GM19328 (cell line): ENCODE measurements around the gene RTN4R.
"Not testable (repeated sequence)": the region's sequence is repeated elsewhere in the genome, so short reads cannot be mapped to it uniquely, and the experiment has no call there.

Experiments used
- ATAC-seq: cut with Tn5 transposase; IDR thresholded peaks from one replicate; pipeline ENCODE4 v1.9.1; 2021; ENCODE audit warnings: mild to moderate bottlenecking, moderate library complexity; ENCODE audit not compliant: unreplicated experiment

RTN4R gene

GRCh38 chr22:20305894-20306645, 38.0 kb upstream of the RTN4R start:
- no peak for ATAC-seq

DNA sequence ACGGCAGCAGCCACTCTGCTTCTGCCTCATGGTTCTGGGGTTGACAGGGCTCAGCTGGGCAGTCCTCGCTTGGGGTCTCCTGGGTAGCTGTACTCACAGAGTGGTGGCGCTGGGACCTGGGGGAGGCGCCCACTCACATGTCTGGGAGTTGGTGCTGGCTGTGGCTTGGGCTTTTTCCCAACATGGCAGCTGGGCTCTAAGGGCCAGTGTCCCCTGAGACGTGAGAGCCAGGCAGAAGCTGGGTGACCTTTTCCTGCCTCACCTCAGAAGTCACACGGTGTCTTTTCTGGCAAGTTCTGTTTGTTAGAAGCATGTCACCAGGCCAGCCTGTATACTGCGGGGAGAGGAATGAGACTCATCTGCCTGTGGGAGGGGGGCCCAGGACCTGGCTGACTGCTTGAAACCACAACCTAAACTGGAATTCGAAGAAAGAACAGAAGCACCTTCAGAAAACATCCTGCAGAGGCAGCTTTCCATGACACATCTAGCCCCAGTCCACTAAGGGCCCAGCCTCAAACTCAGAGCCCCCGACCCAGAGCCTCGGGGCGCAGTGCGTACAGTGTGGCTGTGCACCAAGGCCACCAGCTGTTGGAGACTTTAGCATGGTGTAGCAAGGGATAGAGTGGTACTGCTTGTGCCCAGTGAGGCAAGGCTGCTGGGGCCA, 37.2 kb upstream of the RTN4R start:
- ATAC-seq: not testable (repeated sequence)

- no peak for ATAC-seq
These were observed 36.5 kb upstream of the RTN4R start for GRCh38 chr22:20304646-20305045.

DNA sequence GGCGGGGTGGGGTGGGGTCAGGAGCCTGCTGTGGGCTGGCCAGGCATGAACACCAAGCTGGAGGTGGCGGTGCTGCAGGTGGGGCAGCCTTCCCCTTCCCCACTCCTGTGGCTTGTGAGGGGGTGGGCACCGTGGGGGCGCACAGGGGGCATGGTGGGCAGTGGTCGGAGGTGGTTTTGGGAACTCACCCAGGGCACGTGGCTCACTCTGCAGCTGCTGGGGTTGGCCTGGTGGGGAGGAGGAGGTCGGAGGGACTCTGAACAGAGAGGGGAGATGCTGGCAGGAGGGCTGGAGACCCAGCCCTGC, 35.1 kb upstream of the RTN4R start:
- ATAC-seq: not testable (repeated sequence)

DNA sequence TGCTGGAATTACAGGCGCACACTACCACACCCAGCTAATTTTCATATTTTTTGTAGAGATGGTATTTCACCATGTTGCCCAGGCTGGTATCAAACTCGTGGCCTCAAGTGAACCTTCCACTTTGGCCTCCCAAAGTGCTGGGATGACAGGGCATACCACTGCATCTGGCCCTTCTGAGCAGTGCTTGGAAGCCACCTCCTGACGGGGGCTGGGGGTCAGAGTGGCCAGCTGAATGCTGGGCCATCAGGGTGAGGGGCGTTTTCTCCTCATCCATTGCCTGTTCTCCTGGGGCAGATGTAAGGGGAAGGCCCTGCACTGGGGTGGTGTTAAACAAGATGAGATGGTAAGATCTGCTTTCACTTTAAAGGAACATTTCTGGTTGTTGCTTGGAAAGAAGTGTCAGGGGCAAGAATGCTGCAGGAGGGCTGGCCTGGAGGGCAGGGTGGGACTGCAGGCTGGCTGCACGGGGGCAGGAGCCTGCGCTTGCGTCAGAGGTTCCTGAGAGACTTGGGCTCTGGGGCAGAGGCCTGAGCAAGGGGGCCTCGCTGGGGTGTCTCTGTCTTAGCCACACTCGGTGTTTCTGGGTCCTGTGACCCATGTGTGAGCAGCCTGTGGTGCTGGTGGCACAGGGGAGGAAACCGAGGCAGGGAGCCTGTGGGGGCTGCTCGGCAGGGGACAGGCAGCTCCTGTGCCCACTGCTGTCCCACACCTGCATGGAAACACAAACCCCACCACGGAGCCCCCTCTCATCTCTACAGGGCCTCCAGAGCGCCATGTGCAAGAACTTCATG, 34.5 kb upstream of the RTN4R start:
- ATAC-seq: no peak

DNA sequence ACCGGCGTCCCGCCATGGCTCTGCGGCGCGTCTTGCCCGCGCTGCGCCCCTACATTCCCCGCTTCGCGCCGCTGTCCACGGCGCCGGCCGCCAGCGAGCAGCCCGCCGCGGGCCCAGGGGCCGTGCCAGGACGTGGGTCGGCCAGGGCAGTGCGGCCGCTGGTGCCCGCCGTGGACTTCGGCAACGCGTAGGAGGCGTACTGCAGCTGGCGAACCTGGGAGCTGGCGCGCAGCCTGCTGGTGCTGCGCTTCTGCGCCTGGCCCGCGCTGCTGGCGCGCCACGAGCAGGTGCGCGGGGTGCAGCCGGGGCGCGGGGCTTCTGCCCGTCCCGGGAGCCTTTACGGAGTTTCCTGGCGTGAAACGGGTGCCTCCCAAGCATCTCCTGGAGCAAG, 31.6 kb upstream of the RTN4R start:
- no peak for ATAC-seq

DNA sequence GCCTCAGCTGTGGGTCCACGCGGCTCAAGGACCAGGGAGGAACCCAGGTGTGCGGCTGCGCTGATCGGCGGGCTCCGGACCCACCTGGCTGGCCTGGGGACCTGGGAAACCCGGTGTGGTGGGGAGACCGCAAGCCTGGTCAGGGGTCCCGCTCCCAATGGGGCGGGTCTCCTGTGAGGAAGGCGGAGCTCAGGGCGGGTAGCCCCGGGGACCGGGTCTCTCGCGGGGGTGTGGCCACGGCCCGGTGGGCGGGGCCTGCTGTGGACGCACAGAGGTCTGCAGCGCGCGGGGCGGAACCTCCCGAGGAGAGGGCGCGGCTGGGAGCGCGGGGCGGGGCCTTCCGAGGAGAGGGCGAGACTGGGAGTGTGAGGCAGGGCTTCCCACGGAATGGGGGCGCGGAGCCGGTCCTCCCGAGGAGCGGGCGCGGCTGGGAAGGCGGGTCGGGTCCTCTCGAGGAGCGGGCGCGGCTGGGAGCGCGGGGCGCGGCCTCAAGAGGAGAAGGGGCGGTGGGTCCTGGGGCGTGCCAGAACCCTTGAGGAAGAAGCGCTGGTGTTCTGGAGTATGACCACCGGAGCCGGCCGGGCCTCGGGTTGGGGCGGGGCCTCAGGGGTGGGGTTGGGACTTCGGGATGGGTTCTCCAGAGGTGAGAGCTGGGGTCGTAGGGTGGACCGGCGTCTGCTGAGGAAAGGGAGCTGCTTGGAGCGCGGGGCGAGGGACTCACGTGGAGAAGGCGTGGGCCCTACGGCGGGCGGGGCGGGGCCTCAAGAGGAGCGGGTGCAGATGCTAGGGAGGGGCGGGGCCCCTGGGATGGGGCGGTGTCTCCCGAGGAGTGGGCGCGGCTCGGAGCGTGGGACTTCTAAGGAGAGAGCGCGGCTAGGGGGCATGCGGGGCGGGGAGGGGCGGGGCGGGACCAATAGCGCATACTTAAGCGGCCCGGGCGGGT, 31.0 kb upstream of the RTN4R start:
- no peak for ATAC-seq

- no peak for ATAC-seq
These were observed 30.1 kb upstream of the RTN4R start for GRCh38 chr22:20298110-20298802.

- no peak for ATAC-seq
These were observed 29.4 kb upstream of the RTN4R start for GRCh38 chr22:20297414-20298109.

- ATAC-seq: no peak
These were observed 28.5 kb upstream of the RTN4R start for GRCh38 chr22:20296598-20296997.

- no peak for ATAC-seq
These were observed 27.3 kb upstream of the RTN4R start for GRCh38 chr22:20295262-20296064.

- no peak for ATAC-seq
These were observed 24.6 kb upstream of the RTN4R start for GRCh38 chr22:20292673-20293232.

- no peak for ATAC-seq
These were observed 24.0 kb upstream of the RTN4R start for GRCh38 chr22:20292108-20292507.

GRCh38 chr22:20291604-20292063, 23.5 kb upstream of the RTN4R start:
- ATAC-seq: no peak

DNA sequence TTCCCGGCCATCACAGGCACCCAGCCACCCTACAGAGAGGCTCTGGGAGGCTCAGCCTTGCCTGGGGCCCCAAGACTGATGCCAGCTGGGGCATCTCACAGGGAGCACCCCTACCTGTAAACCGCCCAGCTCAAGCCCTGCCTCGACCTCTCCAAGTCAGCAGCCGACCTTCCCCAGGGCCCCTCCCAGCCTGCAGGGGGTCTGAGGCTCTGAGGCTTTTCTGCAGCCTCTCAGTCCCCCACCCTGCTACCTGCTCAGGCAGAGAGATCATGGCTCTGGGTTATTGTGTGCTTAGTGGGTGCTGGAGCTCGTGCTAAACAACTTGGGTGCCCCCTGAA, 23.1 kb upstream of the RTN4R start:
- no peak for ATAC-seq

- ATAC-seq: no peak
These were observed 22.6 kb upstream of the RTN4R start for GRCh38 chr22:20290578-20291248.

- no peak for ATAC-seq
These were observed 21.9 kb upstream of the RTN4R start for GRCh38 chr22:20290045-20290392.
